Stimulated activated CD4-positive, alpha-beta T cell treated with anti-CD3 and anti-CD28 coated beads, Interleukin-12 subunit alpha, Interleukin-12 subunit beta, amount 100 ng/mL, for 4 hours (primary cell): ENCODE results near the gene KANSL1.
A peak's percentile ranks its signal among the peaks of the same experiment; 100 is the strongest.

Experiments used
- DNase-seq: peaks from one replicate; pipeline ENCODE4 v3.0.0-alpha.2; 2020

Gene KANSL1

DNA sequence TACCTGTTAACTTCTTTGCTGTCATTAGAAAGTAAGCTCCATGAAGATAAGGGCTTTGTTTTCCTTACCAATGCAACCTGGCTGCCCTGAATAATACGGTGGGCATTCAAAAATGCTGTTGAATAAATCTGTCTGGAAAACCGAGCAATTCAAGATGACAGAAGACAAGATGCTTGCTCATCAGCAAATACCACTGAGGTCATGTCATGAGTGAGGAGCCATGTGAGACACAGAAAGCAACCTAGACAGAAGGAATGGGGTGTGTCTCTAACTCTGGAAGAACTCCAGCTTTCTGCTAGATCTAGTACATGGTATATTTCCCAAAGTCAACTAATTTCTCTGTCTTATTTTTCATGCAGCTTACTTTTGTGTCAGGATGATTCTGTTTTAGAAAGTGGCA is 130.0 kb downstream of the KANSL1 start:
- no peak for DNase-seq

DNA sequence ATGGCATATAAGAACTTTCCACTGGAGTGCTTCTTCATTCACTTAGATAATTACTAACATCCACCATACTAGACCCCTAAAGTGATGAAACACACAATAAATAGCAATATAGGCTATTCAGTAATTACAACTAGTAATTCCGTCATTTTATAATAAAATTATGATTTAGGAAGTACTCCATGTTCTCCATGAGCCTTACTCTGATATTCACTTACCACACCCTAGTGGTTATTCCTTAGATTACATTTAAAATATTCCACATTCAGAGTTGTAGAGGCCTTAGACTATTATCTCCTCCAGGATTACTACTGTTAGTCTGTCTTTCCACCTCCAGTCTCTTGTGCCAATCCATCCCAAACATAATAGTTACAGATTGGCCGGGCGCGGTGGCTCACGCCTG is 131.8 kb downstream of the KANSL1 start:
- no peak for DNase-seq

DNA sequence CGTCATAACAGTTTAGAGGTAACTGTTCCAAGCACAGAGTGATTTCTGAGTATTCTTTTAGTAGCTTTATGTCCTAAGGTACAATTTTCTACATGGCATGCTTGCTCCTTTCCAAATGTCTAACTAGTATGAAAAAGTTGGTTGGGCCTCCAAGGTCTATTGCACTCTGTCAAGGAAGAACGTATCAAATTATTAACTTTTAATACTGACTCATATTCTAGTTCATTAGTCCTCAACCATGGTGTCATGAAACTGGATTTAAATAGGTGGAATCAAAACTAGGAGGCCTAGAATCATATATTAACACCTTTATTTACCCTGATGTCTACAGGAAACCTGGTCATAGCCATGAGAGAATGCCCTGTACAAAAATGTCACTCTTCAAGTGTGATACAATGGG is 132.8 kb downstream of the KANSL1 start:
- no peak for DNase-seq

DNA sequence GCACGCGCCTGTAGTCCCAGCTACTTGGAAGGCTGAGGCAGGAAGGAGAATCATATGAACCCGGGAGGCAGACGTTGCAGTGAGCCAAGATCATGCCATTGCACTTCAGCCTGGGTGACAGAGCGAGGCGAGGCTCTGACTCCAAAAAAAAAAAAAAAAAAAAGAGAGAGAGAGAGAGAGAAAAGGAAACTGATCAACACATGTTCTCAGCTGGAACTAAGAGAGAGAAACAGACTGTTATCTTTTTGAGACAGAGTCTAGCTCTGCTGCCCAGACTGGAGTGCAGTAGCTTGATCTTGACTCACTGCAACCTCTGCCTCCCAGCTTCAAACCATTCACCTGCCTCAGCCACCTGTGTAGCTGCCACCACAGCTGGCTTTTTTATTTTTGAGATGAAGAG is 133.7 kb downstream of the KANSL1 start:
- DNase-seq, result no peak

DNA sequence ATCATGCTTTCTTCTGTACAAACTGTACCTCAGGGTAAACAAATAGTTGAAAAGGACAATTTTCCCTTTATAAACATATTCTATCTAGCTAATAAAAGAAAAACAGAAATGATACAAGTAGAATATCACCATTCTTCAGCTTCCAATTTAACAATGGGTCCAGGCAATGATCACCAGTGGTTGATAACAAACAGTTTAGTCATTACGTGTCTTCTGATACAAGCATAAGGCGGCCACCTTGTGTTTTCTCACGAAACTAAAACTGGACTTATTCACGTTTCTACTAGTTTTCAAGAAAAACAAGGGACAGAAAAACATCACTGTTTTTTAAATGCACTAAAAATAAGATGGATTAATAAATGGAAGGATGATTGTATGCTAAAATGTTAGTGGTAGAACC is 135.9 kb downstream of the KANSL1 start:
- no peak for DNase-seq

DNA sequence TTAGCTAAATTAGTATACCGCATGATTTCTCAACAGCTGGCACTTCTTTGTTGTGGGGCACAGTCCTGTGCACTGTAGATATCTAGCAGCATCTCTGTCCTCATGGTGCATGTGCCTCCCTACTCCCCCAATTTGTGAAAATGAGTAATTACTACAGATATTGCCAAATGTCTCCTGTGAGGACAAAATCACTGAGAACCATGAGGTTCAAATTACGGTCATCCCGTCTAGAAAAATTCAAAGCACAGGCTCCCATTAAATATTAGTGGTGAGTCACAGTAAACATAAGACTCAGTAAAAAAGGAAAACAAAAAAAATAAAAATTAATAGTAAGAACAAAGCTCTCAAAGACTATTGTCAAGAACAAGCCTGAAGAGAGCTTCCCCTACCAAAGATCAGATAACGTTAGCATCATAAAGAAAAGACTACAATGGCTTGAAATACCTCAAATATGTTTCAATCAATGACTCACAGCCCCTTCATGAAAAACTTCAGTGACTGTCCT is 136.4 kb downstream of the KANSL1 start:
- DNase-seq, result no peak

DNA sequence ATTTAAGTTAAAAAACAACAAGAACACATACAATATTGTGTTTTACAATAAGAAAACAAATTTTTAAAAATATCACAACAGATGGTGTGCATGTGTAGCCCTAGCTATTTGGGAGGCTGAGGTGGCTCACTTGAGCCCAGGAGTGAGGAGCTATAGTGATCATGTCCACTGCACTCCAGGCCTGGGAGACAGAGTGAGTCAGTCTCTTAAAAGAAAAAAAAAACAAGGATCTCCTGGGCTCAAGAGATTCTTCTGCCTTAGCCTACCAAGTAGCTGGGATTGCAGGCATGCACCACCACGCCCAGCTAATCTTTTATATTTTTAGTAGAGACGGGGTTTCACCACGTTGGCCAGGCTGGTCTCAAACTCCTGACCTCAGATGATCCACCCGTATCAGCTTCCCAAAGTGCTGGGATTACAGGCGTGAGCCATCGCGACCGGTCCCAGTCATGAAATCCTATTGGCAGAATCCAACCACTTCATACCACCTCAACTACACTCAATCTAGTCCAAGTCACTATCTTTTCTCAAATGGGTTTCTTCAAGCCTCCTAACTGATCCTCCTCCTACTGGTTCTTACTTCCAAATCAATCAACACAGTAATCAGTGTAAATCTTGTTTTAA is 139.2 kb downstream of the KANSL1 start:
- DNase-seq, result no peak

DNA sequence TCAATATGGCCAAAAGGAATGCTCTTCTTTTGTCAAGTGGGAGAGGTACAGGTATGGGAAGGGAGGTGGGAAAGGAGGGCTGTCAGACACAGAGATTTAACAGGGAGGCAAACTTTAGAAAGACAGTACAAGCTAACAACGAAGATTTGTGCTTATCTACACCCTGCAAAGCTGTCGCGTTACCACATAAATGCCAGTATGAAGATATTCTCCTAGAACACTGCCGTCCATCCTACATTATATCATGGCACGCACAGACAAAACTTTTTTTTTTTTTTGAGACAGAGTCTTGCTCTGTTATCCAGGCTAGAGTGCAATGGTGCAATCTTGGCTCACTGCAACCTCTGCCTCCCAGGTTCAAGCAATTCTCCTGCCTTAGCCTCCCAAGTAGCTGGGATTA is 143.6 kb downstream of the KANSL1 start:
- DNase-seq, result no peak

DNA sequence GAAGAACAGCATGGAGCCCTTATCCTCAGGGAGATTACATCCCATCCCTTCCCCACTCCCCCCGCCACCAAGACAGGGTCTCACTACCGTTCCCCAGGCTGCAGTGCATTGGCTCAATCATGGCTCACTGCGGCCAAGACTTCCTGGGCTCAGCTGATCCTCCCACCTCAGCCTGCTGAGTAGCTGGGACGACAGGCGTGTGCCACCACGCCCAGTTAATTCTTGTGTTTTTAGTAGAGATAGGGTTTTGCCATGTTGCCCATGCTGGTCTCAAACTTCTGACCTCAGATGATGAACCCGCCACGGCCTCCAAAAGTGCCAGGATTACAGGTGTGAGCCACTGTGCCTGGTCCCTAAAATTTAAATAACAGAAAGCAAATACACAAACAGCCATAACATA is 145.4 kb downstream of the KANSL1 start:
- DNase-seq, result no peak

DNA sequence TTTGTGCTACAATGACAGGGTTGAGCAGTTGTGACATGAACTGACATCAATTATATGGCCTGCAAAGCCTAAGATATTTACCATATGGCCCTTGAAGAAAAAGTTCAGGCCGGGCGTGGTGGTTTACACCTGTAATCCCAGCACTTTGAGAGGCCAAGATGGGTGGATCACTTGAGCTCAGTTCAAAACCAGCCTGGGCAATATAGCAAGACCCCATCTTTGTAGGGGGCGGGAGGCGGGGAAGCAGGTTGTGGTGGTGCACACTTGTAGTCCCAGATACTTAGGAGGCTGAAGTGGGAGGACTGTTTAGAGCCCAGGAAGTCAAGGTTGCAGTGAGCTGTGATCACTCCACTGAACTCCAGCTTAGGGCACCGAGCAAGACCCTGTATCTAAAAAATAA is 145.8 kb downstream of the KANSL1 start:
- DNase-seq, result no peak

DNA sequence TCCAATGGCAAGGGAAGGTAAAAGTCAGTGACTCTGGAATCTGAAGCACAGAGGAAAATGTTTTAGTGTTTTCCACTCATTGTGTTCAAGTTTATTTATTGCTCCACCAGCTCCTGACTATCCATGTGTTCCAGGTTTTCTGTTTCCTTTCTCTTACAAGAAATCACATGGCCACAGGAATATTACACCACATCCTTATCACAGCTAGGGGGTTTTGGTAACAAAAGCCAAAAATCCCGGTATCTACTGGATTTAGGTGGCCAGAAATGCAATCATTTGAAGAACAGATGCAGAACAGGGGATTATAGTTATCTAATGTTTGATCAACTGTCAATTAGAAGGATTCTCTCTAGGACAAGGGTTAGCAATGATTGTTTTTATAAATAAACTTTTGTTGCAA is 146.3 kb downstream of the KANSL1 start:
- DNase-seq, result no peak

DNA sequence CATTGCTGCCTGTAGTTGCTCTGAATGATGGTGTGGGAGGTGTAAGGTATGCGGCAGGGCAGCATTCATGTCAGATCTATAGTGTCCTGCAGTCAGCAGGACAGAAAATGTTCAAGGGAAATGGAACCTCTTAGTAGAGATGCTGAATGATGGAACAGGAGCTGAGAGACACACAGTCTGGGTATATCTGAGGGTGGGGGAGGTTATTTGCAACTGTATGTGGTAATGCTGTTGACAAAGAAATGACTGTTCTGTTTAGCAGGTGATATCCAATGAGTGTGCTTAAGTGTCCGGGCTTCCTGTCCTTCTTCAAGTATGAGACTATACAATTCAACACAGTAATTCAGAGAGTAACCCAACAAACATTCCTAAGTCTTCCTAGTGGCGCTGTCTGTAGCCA is 147.6 kb downstream of the KANSL1 start:
- DNase-seq, result no peak

DNA sequence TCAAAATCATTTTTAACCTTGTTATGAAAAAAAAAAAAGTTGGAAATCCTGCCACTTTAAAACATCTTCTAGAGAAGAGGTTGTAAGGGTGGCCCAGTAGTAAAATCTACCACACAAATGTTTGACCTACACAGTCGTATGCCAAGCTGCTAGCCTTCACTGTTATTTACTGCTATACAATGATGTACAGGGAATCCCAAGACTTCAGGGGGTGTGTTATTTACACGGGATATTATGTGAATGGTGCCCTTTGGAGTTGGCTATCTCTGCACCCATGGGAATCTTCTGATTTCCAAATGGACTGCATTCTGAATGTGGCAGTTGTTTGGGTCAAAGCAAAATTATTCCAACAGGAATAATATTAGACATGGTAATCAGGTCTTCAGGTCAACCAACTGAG is 148.2 kb downstream of the KANSL1 start:
- no peak for DNase-seq

DNA sequence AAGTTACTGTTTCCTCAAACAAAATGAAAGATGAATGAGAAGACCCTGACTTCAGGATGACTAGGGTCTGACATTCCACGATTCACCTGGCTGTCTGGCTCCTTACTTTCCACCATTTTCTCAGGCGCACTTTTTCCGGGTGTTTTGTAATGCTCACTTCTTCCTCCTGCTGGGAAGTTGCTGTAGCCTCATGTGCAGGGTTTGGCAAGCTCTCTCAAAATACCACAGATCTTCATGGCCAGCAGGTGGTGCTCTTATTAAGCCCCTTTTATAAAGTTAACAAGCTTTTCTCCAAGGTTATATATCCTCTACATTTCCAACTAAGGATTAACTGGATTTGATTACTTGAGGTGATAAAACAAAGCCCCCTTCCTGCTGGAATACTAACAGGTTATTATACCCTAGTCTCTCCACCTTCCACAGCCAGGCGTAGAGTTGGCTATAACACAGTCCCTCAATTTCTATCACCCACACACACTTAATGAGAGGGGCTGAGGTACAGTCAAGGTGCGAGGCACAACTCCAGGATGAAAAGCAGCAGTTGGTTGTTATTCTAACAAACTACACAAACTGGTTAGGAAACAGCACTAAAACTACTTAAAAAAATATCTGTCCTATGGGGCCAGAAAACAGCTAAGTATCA is 148.8 kb downstream of the KANSL1 start:
- DNase-seq, result peak; percentile 34

DNA sequence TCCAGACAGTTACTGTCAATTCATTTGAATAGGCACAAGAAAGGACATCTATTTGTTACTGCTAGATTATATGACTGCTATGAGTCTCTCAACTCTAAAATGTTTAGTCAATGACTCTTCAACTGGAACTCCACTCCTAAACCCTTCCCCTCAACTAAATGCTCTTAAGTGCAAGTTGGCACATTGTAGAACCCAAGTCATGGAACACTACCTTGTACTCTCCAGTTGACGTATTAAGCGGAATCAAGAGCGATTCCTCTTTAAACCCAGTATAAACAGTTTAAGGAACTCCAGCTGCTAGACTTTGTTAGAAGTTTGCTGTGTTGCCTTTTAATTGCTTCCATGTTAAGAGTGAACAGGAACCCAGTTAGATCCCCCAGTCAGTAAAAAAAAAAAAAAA is 149.6 kb downstream of the KANSL1 start:
- no peak for DNase-seq

DNA sequence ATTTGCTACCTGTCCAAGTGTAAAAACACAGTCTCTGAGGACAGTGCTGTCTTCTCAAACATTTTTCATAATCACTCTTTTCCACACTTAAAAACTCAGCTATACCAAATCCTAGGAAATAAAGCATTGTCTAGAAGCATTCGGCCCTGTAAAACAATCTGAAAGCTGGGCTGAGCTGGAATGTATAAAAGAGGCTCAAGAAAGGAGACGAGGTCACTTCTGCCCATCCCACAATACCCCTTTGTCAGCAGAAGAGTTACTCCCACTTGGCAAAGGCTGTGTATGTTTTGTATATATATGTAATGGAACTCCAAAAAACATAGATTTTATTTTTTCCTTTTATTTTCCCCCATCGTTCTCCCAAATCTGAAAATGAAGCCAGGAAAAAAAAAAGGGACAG is 150.3 kb downstream of the KANSL1 start:
- DNase-seq, result no peak

DNA sequence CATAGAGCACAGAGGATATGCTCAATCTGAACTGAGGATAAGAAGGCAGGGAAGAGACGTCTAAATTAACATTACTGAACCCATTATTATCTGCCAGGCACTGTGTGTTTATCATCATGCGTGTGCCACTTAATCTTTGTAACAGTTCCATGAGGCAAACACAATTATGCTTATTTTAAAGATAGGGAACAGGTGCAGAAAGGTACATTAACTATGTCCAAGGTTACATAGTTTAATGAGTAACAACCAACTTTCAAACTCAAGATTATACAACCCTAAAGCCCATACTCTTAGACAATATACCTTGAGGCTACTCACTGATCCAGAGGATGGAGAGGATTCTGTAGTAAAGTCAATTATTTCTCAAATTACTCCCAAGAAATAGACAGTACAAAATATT is 151.0 kb downstream of the KANSL1 start:
- no peak for DNase-seq

DNA sequence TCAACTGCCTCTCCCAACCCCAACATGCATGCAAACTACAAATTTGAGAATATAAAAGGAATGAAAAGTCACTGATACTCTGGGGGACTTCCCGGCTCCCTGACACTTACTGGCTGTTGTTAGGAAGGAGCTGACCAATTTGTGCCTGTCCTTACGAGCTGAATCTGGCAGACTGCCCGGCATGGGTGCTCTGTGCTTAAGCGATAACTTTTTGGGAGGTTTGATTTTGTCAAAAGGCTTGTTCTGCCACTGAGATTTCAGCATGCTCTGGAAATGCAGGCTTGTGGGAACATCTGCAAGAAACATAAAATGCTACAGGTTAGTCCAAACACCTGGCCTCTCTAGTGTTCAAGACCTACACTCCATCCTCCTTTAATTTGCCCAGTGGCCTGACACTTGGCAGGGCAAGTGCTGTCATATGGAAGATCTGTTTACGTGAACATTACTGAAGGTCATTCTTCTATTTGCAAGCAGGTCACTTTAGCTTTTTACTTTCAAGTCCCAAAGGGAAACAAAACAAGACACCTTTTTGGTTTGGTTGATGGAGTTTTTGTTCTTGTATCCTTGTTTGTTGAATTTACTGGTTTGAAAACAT is 153.5 kb downstream of the KANSL1 start:
- no peak for DNase-seq

DNA sequence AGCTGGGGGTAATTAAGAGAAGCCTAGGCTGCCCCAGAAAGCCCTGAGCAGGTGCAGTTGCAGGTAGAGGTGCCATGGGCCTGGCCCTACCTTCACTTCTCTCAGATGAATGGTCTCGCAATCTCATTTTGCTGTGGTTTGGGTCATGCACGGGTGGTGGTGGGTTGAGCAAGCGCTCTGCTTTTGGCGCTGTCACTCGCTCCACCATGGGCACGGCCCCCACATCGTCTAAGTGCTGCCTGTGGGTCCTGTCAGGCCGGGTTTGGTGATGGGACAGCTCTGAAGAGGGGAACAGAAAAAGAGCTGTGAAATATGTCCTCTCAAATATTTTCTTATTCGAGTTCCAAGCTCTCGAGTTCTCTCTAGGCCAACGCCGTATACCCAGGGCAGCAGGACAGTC is 154.3 kb downstream of the KANSL1 start:
- no peak for DNase-seq

DNA sequence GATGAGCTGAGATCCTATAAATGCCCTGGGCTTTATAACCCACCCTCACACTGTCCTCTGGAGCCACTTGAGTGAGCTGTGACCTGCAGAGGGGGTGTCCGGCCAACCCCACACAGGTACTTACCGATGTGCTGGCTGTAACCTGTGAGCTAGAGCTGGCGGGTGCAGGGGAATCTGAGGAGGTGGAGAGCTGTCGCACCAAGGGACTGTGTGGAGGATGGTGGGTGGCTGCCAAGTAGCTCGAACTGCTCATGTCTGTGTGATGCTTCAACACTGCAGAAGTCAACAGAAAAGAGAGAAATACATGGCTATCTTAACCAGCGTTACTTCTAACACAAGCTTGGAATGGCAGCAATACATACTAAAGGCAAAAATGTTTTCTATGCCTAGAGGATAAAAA is 154.8 kb downstream of the KANSL1 start:
- DNase-seq, result no peak

DNA sequence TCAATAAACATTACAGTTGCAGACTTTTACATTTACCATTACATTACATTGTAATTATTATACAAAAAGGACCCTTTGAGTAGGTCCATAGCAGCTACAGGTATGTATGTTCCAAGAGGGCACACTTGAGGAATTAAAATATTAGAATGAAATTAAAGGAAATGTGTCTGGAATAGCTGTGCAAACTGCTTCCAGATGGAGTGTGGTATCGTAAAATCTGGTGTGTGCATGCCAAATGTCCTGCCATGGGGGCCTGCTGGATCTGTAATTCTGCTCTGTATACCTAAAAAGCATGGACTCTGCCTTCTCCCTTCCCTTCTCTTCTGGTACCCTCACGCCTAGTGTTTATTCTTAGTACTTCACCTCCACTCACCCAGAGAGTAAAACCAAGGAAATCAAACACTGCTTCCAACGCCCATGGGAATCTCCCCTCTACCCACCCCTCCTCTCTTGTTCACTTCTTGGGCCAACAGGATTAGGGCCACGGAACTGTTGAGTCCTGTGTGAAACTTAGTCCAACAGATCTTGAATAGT is 155.4 kb downstream of the KANSL1 start:
- DNase-seq, result no peak

DNA sequence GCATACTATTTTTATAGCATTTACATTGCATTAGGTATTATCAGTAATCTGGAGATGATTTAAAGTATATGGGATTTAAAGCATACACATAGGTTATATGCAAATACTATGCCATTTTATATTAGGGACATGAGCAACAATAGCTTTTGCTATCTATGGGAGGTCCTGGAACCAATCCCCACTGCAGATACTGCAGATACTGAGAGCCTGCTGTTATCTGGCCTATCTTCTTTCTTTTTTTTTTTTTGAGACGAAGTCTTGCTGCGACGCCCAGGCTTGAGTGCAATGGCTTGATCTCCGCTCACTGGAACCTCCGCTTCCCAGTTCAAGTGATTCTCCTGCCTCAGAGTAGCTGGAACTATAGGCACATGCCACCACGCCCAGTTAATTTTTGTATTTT is 156.7 kb downstream of the KANSL1 start:
- no peak for DNase-seq

DNA sequence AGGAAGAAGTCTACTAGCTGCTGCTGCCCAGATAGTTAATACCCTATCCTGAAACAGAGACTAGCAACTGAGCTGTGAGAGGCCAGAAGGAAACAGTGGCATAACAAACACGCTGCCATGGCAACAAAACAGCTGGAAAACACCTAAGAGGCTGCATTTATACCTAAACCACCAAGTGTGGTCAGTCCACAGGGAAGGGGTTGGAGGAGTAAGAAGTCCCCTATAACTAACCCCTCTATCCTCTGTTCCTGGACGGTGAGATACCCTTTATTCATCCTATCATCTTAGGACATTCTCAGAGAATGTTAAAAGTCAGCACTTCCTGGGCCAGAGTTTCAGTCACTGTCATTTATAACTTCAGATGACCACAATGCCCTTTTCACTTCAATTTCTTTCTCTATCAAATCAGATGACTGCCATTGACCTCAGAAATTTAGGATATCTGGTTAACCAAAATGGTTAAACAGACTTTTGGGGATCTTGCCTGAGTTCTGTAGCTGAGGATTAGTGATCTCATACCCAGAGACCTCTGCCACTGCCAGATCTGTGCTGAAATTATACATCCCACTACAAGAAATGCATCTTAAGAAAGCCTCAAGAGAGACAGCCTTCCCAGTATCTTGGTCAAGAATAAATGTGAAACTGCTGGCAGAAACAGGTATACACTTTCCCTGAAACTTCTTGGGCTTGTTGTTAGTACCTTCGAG is 158.0 kb downstream of the KANSL1 start:
- no peak for DNase-seq

DNA sequence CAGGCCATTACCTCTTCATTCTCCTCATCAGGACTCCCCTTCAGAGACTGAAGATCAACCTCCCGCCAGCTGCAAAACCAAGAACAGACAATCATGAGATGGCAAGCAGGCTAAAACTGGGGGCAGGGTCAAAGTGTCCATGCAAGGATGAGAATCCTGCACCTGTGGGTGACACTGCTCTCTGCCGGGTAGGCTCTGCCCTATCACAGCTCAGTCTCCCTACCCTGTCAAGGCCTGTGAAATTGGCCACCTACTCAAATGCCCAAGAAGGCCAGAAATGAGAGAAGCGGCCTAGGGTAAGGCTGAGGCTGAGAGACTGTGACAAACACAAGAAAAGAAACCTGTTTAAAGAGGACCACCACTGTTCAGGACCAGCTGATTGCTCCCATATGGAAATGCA is 159.8 kb downstream of the KANSL1 start:
- DNase-seq, result no peak
